ENCODE data around the gene KNDC1.

The KNDC1 gene

GRCh38 chr10:133166828-133167692 is 7.0 kb downstream of the KNDC1 start:
- Histone ChIP-seq H3K27ac (replicated peaks) (no peak overlapping the region), H3K27me3 (ENCODE audit: insufficient read depth, poor library complexity, severe bottlenecking) (peaks cover 7% of the 10 kb centered on the region), H3K4me3 (replicated peaks; ENCODE audit: insufficient read depth, low read length) (no peak overlapping the region)
- TF ChIP-seq REST (IDR thresholded peaks at IDR 0.05; ENCODE audit: insufficient replicate concordance, low read depth), result no peak
- TF ChIP-seq SPI1 (IDR thresholded peaks at IDR 0.05; ENCODE audit: borderline replicate concordance, low read depth), result no peak
- TF ChIP-seq GABPA (IDR thresholded peaks at IDR 0.05; ENCODE audit: low read depth), result no peak
- TF ChIP-seq CTCF (IDR thresholded peaks at IDR 0.05; ENCODE audit: insufficient read depth, low read length), result no peak
- no peak for TF ChIP-seq POLR2AphosphoS5 (IDR thresholded peaks at IDR 0.05; ENCODE audit: low read depth)
- no peak for DNase-seq (ENCODE audit: low read depth in 1 of 2, low spot score in 1 of 2)

GRCh38 chr10:133167693-133168616 is 7.9 kb downstream of the KNDC1 start:
- Histone ChIP-seq H3K27me3 (ENCODE audit: insufficient read depth, poor library complexity, severe bottlenecking) (peaks cover 6% of the 10 kb centered on the region), H3K4me3 (replicated peaks; ENCODE audit: insufficient read depth, low read length) (no peak overlapping the region), H3K27ac (replicated peaks) (no peak overlapping the region)
- no peak for TF ChIP-seq GABPA (IDR thresholded peaks at IDR 0.05; ENCODE audit: low read depth)
- no peak for TF ChIP-seq REST (IDR thresholded peaks at IDR 0.05; ENCODE audit: insufficient replicate concordance, low read depth)
- no peak for TF ChIP-seq SPI1 (IDR thresholded peaks at IDR 0.05; ENCODE audit: borderline replicate concordance, low read depth)
- no peak for TF ChIP-seq POLR2AphosphoS5 (IDR thresholded peaks at IDR 0.05; ENCODE audit: low read depth)
- no peak for TF ChIP-seq CTCF (IDR thresholded peaks at IDR 0.05; ENCODE audit: insufficient read depth, low read length)
- no peak for DNase-seq (ENCODE audit: low read depth in 1 of 2, low spot score in 1 of 2)

- no peak for TF ChIP-seq REST (IDR thresholded peaks at IDR 0.05; ENCODE audit: insufficient replicate concordance, low read depth)
- no peak for TF ChIP-seq SPI1 (IDR thresholded peaks at IDR 0.05; ENCODE audit: borderline replicate concordance, low read depth)
- TF ChIP-seq CTCF (IDR thresholded peaks at IDR 0.05; ENCODE audit: insufficient read depth, low read length), result no peak
- no peak for TF ChIP-seq POLR2AphosphoS5 (IDR thresholded peaks at IDR 0.05; ENCODE audit: low read depth)
- TF ChIP-seq GABPA (IDR thresholded peaks at IDR 0.05; ENCODE audit: low read depth), result no peak
- Histone ChIP-seq H3K27ac (replicated peaks) (no peak overlapping the region), H3K27me3 (ENCODE audit: insufficient read depth, poor library complexity, severe bottlenecking) (peaks cover 4% of the 10 kb centered on the region), H3K4me3 (replicated peaks; ENCODE audit: insufficient read depth, low read length) (no peak overlapping the region)
- DNase-seq (ENCODE audit: low read depth in 1 of 2, low spot score in 1 of 2), result no peak
Measured at GRCh38 chr10:133168617-133169031, 8.6 kb downstream of the KNDC1 start.
